OCI-LY3 (cell line): ENCODE measurements around the gene DAGLB.

Experiments used
- CTCF ChIP-seq: fragments of 200-600, 300-600 bp; sonication (generic); IDR thresholded peaks from 2 replicates; pipeline ENCODE4 v1.5.1; 2014; ENCODE audit warnings: antibody characterized with exemption, low read length, low read depth
- EZH2phosphoT487 ChIP-seq: fragments of 200-600 bp; shearing (Covaris generic); IDR thresholded peaks from 2 replicates; pipeline ENCODE4 v1.6.1; 2018; ENCODE audit warnings: antibody characterized with exemption, mixed run types, low read depth

GRCh38 chr7:6482743-6483119, 35.0 kb upstream of the DAGLB start:
- no peak for TF ChIP-seq CTCF
- no peak for TF ChIP-seq EZH2phosphoT487
